HepG2 (cell line): Measurements from ENCODE around the gene HIGD1A. TPM values are rescaled to one million over a fixed set of nuclear protein-coding genes. Genes with fewer than 3 reads are reported as not detected.

ENCODE experiments used
- ASH2L ChIP-seq: fragments of 300-600, 200-600 bp; sonication (generic); IDR thresholded peaks from 2 replicates; pipeline ENCODE4 v1.7.0; 2017; ENCODE audit warnings: low read depth, mild to moderate bottlenecking, moderate library complexity, mixed read lengths, low read length; ENCODE audit not compliant: insufficient read length
- CCDC6 ChIP-seq: sonication (generic); formaldehyde crosslinking; IDR thresholded peaks from 2 replicates; pipeline ENCODE4 v1.8.1; 2022; ENCODE audit warnings: mild to moderate bottlenecking, missing genetic modification reagents, moderate library complexity
- E2F1 ChIP-seq: sonication (generic); formaldehyde crosslinking; IDR thresholded peaks from 2 replicates; pipeline ENCODE4 v1.5.0; 2020; ENCODE audit warnings: missing genetic modification reagents
- FOXO4 ChIP-seq: sonication (generic); formaldehyde crosslinking; conservative IDR thresholded peaks from 2 replicates; pipeline ENCODE4 v1.8.1; 2023; ENCODE audit warnings: missing genetic modification reagents
- GLI4 ChIP-seq: sonication (generic); formaldehyde crosslinking; IDR thresholded peaks from 2 replicates; pipeline ENCODE4 v1.5.1; 2020; ENCODE audit warnings: missing genetic modification reagents, mild to moderate bottlenecking, moderate library complexity, borderline replicate concordance
- HNRNPLL ChIP-seq: fragments of 200-400 bp; formaldehyde crosslinking; IDR thresholded peaks from 2 replicates; pipeline ENCODE4 v1.6.1; 2017; ENCODE audit warnings: mild to moderate bottlenecking, low read depth, low read length; ENCODE audit not compliant: poor library complexity, severe bottlenecking
- IRF9 ChIP-seq: sonication (generic); formaldehyde crosslinking; IDR thresholded peaks from 2 replicates; pipeline ENCODE4 v1.8.0; 2022; ENCODE audit warnings: missing genetic modification reagents, mild to moderate bottlenecking, borderline replicate concordance
- IRX3 ChIP-seq: sonication (generic); formaldehyde crosslinking; IDR thresholded peaks from 2 replicates; pipeline ENCODE4 v1.8.1; 2023; ENCODE audit warnings: mild to moderate bottlenecking, low read depth, missing genetic modification reagents, borderline replicate concordance
- KAT7 ChIP-seq: IDR thresholded peaks from 2 replicates; pipeline ENCODE4 v1.6.1; 2018; ENCODE audit warnings: borderline replicate concordance, missing compliant biosample characterization
- KMT2B ChIP-seq: IDR thresholded peaks from 2 replicates; pipeline ENCODE4 v1.6.1; 2016; ENCODE audit warnings: missing genetic modification reagents, missing compliant biosample characterization
- MEIS2 ChIP-seq: sonication (generic); formaldehyde crosslinking; IDR thresholded peaks from 2 replicates; pipeline ENCODE4 v1.9.0; 2021; ENCODE audit warnings: mild to moderate bottlenecking, missing genetic modification reagents
- MLX ChIP-seq: IDR thresholded peaks from 2 replicates; pipeline ENCODE4 v1.6.1; 2016
- RAD21 ChIP-seq: fragments of 450-650 bp; formaldehyde crosslinking; IDR thresholded peaks from 2 replicates; pipeline ENCODE4 v1.5.0; 2020; ENCODE audit warnings: mild to moderate bottlenecking
- RARA ChIP-seq: IDR thresholded peaks from 2 replicates; pipeline ENCODE4 v1.6.1; 2016; ENCODE audit warnings: missing genetic modification reagents, missing compliant biosample characterization
- SIX4 ChIP-seq: sonication (generic); formaldehyde crosslinking; IDR thresholded peaks from 2 replicates; pipeline ENCODE4 v1.4.0; 2020; ENCODE audit warnings: missing genetic modification reagents
- SRY ChIP-seq: sonication (generic); formaldehyde crosslinking; IDR thresholded peaks from 2 replicates; pipeline ENCODE4 v1.8.0; 2022; ENCODE audit warnings: mild to moderate bottlenecking, missing genetic modification reagents
- YEATS2 ChIP-seq: sonication (generic); formaldehyde crosslinking; IDR thresholded peaks from 2 replicates; pipeline ENCODE4 v1.4.0; 2020; ENCODE audit warnings: missing genetic modification reagents, borderline replicate concordance
- ZBTB20 ChIP-seq: sonication (generic); formaldehyde crosslinking; IDR thresholded peaks from 2 replicates; pipeline ENCODE4 v1.8.1; 2023; ENCODE audit warnings: missing genetic modification reagents, low read depth, mild to moderate bottlenecking, borderline replicate concordance
- ZFAT ChIP-seq: sonication (generic); formaldehyde crosslinking; conservative IDR thresholded peaks from 2 replicates; pipeline ENCODE4 v1.8.1; 2023; ENCODE audit warnings: missing genetic modification reagents, inconsistent platforms
- ZNF280D ChIP-seq: sonication (generic); formaldehyde crosslinking; IDR thresholded peaks from 2 replicates; pipeline ENCODE4 v1.5.1; 2020; ENCODE audit warnings: mild to moderate bottlenecking, missing genetic modification reagents
- ZNF530 ChIP-seq: sonication (generic); formaldehyde crosslinking; IDR thresholded peaks from 2 replicates; pipeline ENCODE4 v1.5.0; 2020; ENCODE audit warnings: low read depth, mild to moderate bottlenecking, missing genetic modification reagents
- polyA plus RNA-seq, 8 experiments: library from polyadenylated mRNA; depleted of rRNA in 3 of 8; stranded (reverse) in 7 of 8; unstranded in 1 of 8; fragments of >200 nt; fragmentation: Illumina TruSeq in 4 of 8; extraction: Trizol in 4 of 8; gene quantifications; 2 replicates each; pipeline versions ENCODE4 v1.2.1 to v1.2.3, GENCODE V29; 2011 to 2016; ENCODE audit warnings: low read depth in 4 of 8, missing spikeins in 1 of 8, mixed read lengths in 1 of 8; ENCODE audit not compliant: insufficient read depth in 1 of 8
- total RNA-seq, 5 experiments: library from RNA; depleted of rRNA; stranded (reverse); fragments of >200 nt; fragmentation: Illumina TruSeq; extraction: Trizol; gene quantifications; 2 replicates each; pipeline ENCODE4 v1.2.3, GENCODE V29; 2016; ENCODE audit warnings: low read depth in 1 of 5

Gene HIGD1A
- total and polyA plus RNA-seq, 2 of the 13 experiments (the other 11 are each of a cell fraction or from before 2014, with no cell fraction given) = 222 to 253 TPM

GRCh38 chr3:42803414-42804105 lies 730 bp downstream of the HIGD1A start (continued):
- TF ChIP-seq KMT2B (CRISPR knock-in tag) (no peak), GLI4 (CRISPR knock-in tag) (no peak), YEATS2 (CRISPR knock-in tag) (peak; percentile 9; the same call in 1 of the 2 replicates), MLX (CRISPR knock-in tag) (0 out of 2 replicates have a peak, but pooled peaks have one; percentile 29), SRY (0 out of 2 replicates have a peak, but pooled peaks have one; percentile 26), KAT7 (CRISPR knock-in tag) (0 out of 2 replicates have a peak, but pooled peaks have one; percentile 22), MEIS2 (CRISPR knock-in tag) (0 out of 2 replicates have a peak, but pooled peaks have one; percentile 39), ZNF280D (CRISPR knock-in tag) (0 out of 2 replicates have a peak, but pooled peaks have one; percentile 8), ZBTB20 (peak; percentile 27; the same call in 1 of the 2 replicates), FOXO4 (CRISPR knock-in tag) (0 out of 2 replicates have a peak, but pooled peaks have one; percentile 65), HNRNPLL (no peak), CCDC6 (peak; percentile 1; the same call in 1 of the 2 replicates), ZNF530 (CRISPR knock-in tag) (no peak), E2F1 (CRISPR knock-in tag) (peak; percentile 53; the same call in 1 of the 2 replicates), SIX4 (no peak), IRX3 (CRISPR knock-in tag) (0 out of 2 replicates have a peak, but pooled peaks have one; percentile 29), ZFAT (CRISPR knock-in tag) (peak; percentile 34; the same call in 1 of the 2 replicates), RAD21 (CRISPR knock-in tag) (0 out of 2 replicates have a peak, but pooled peaks have one; percentile 8), RARA (peak; percentile 79), IRF9 (CRISPR knock-in tag) (peak; percentile 17; the same call in 1 of the 2 replicates), ASH2L (no peak)
